SK-N-SH (cell line): ENCODE data around the gene STK17B. TPM values are rescaled to one million over a fixed set of nuclear protein-coding genes. Genes with fewer than 3 reads are reported as not detected.
A peak's percentile ranks its signal among the peaks of the same experiment; 100 is the strongest.

Experiments
- CTCF ChIA-PET: fragments of 300-600, 350-600 bp; formaldehyde crosslinking; extraction: SDS; loops from one replicate; lab custom pipeline; 2021; lab: Yijun Ruan, JAX
- POLR2A ChIA-PET: fragments of 350-600 bp; sonication (Branson Sonifier 250); formaldehyde crosslinking; extraction: SDS; loops from one replicate; lab custom pipeline; 2020; ENCODE audit warnings: antibody characterized with exemption, inconsistent platforms; lab: Yijun Ruan, JAX
- DNase-seq: peaks from one replicate; pipeline ENCODE4 v3.0.0; 2012
- H2AFZ ChIP-seq: fragments of 200-600 bp; sonication (generic); 2 replicates; pipeline ENCODE4 v1.8.1; 2016; ENCODE audit warnings: antibody characterized with exemption, mild to moderate bottlenecking, low read depth
- H3F3A ChIP-seq: fragments of 200-600 bp; sonication (generic); replicated peaks from 2 replicates; pipeline ENCODE3; 2016; ENCODE audit warnings: antibody characterized with exemption, mild to moderate bottlenecking; ENCODE audit not compliant: insufficient read depth
- H3K27ac ChIP-seq, 2 experiments: fragments of 200-500 bp in 1 of 2; fragments of 200-600 bp in 1 of 2; sonication (Bioruptor generic) in 1 of 2; sonication (generic), shearing (Covaris generic) in 1 of 2; 2 replicates each; pipeline versions ENCODE4 v1.5.1 to v1.6.1; 2014 to 2016; ENCODE audit warnings: low read depth in 2 of 2, inconsistent platforms in 1 of 2, low read length in 1 of 2, mild to moderate bottlenecking in 1 of 2, mixed read lengths in 1 of 2
- H3K27me3 ChIP-seq: fragments of 200-600 bp; sonication (generic), shearing (Covaris generic); 2 replicates; pipeline ENCODE4 v1.6.1; 2016; ENCODE audit warnings: mixed run types; ENCODE audit not compliant: insufficient read depth
- H3K36me3 ChIP-seq, 2 experiments: fragments of 200-500 bp in 1 of 2; fragments of 200-600 bp in 1 of 2; sonication (Bioruptor generic) in 1 of 2; sonication (generic) in 1 of 2; replicated peaks in 1 of 2; 2 replicates each; pipeline versions ENCODE3 to v1.5.1; 2014 to 2016; ENCODE audit warnings: low read length in 1 of 2, mild to moderate bottlenecking in 1 of 2; ENCODE audit not compliant: insufficient read depth in 2 of 2, control insufficient read depth in 1 of 2
- H3K4me1 ChIP-seq, 2 experiments: fragments of 200-500 bp in 1 of 2; fragments of 200-600 bp in 1 of 2; sonication (Bioruptor generic) in 1 of 2; sonication (generic), shearing (Covaris generic) in 1 of 2; 2 replicates each; pipeline versions ENCODE4 v1.5.1 to v1.6.1; 2014 to 2016; ENCODE audit warnings: low read depth in 1 of 2, low read length in 1 of 2, mixed run types in 1 of 2; ENCODE audit not compliant: insufficient read depth in 2 of 2, control insufficient read depth in 1 of 2
- H3K4me2 ChIP-seq: fragments of 200-600 bp; sonication (generic), shearing (Covaris generic); 2 replicates; pipeline ENCODE4 v1.6.1; 2017; ENCODE audit warnings: mixed run types
- H3K4me3 ChIP-seq, 2 experiments: fragments of 200-500 bp in 1 of 2; fragments of 200-600 bp in 1 of 2; sonication (Bioruptor generic) in 1 of 2; sonication (generic), shearing (Covaris generic) in 1 of 2; 2 replicates each; pipeline versions ENCODE4 v1.5.1 to v1.8.1; 2014 to 2016; ENCODE audit warnings: low read depth in 2 of 2, inconsistent platforms in 1 of 2, low read length in 1 of 2, mild to moderate bottlenecking in 1 of 2, mixed read lengths in 1 of 2, moderate library complexity in 1 of 2
- H3K79me2 ChIP-seq: fragments of 200-600 bp; sonication (generic); 2 replicates; pipeline ENCODE4 v1.8.1; 2017; ENCODE audit warnings: mild to moderate bottlenecking; ENCODE audit not compliant: insufficient read depth
- H3K9ac ChIP-seq: fragments of 200-600 bp; sonication (generic); 2 replicates; pipeline ENCODE4 v1.6.1; 2017; ENCODE audit warnings: mixed run types
- H3K9me2 ChIP-seq: fragments of 200-600 bp; sonication (generic); 2 replicates; pipeline ENCODE4 v1.6.1; 2017; ENCODE audit warnings: mixed run types
- H3K9me3 ChIP-seq: fragments of 200-600 bp; sonication (generic); 2 replicates; pipeline ENCODE4 v1.6.1; 2017; ENCODE audit warnings: mixed run types, mild to moderate bottlenecking, moderate library complexity
- H4K20me1 ChIP-seq: fragments of 200-600 bp; sonication (generic); 2 replicates; pipeline ENCODE4 v1.6.1; 2017; ENCODE audit warnings: mild to moderate bottlenecking, mixed run types; ENCODE audit not compliant: insufficient read depth
- ELF1 ChIP-seq: IDR thresholded peaks from 2 replicates; pipeline ENCODE4 v1.4.0; 2012
- EP300 ChIP-seq, 2 experiments: IDR thresholded peaks; 2 replicates each; pipeline versions ENCODE4 v1.4.0 to v1.6.1; 2012; ENCODE audit warnings: borderline replicate concordance in 1 of 2, low read depth in 1 of 2, low read length in 1 of 2
- FOSL2 ChIP-seq: IDR thresholded peaks from 2 replicates; pipeline ENCODE4 v1.4.0; 2012; ENCODE audit warnings: low read depth, mild to moderate bottlenecking, moderate library complexity, borderline replicate concordance
- GABPA ChIP-seq: IDR thresholded peaks from 2 replicates; pipeline ENCODE4 v1.4.0; 2012; ENCODE audit warnings: low read depth, mild to moderate bottlenecking
- GATA2 ChIP-seq: sonication (generic); formaldehyde crosslinking; IDR thresholded peaks from 2 replicates; pipeline ENCODE4 v1.5.0; 2020; ENCODE audit warnings: mild to moderate bottlenecking, missing genetic modification reagents
- NFIC ChIP-seq: IDR thresholded peaks from 2 replicates; pipeline ENCODE4 v1.4.0; 2012; ENCODE audit warnings: borderline replicate concordance
- NRF1 ChIP-seq: IDR thresholded peaks from 2 replicates; pipeline ENCODE4 v1.6.1; 2012; ENCODE audit warnings: low read depth, mild to moderate bottlenecking, low read length
- POLR2AphosphoS5 ChIP-seq: IDR thresholded peaks from 2 replicates; pipeline ENCODE4 v1.6.1; 2012; ENCODE audit warnings: low read depth, low read length
- RAD21 ChIP-seq: IDR thresholded peaks from 2 replicates; pipeline ENCODE4 v1.6.1; 2012; ENCODE audit warnings: mild to moderate bottlenecking, low read length
- RCOR1 ChIP-seq: fragments of 150-350 bp; IDR thresholded peaks from 2 replicates; pipeline ENCODE4 v1.6.1; 2017; ENCODE audit warnings: antibody characterized with exemption, low read length
- RFX5 ChIP-seq: IDR thresholded peaks from 2 replicates; pipeline ENCODE4 v1.6.1; 2012; ENCODE audit warnings: mild to moderate bottlenecking, improper control_type of control experiment, low read length
- SIN3A ChIP-seq: IDR thresholded peaks from 2 replicates; pipeline ENCODE4 v1.6.1; 2012; ENCODE audit warnings: low read depth, mild to moderate bottlenecking, low read length, moderate library complexity, borderline replicate concordance
- TAF1 ChIP-seq: IDR thresholded peaks from 2 replicates; pipeline ENCODE4 v1.6.1; 2012; ENCODE audit warnings: low read depth, mild to moderate bottlenecking, low read length, moderate library complexity, borderline replicate concordance
- TCF12 ChIP-seq: IDR thresholded peaks from 2 replicates; pipeline ENCODE4 v1.4.0; 2012
- TEAD4 ChIP-seq: IDR thresholded peaks from 2 replicates; pipeline ENCODE4 v1.4.0; 2012; ENCODE audit warnings: mild to moderate bottlenecking, borderline replicate concordance; ENCODE audit not compliant: insufficient read depth
- WGBS: methylation state at CpG from one replicate; pipeline ENCODE4 v1.1.6; 2017; ENCODE audit warnings: low lambda C conversion rate; 5-methylcytosine and 5-hydroxymethylcytosine counted together
- polyA plus RNA-seq, 3 experiments: library from polyadenylated mRNA; depleted of rRNA; stranded (reverse); fragments of >200 nt; gene quantifications; 2 replicates each; pipeline ENCODE4 v1.2.3, GENCODE V29; 2012
- TF ChIP-seq, protein P1 (sequence below): IDR thresholded peaks from 2 replicates; pipeline ENCODE4 v1.4.0; 2012; ENCODE audit warnings: low read depth, borderline replicate concordance
- TF ChIP-seq, protein P2 (sequence below): fragments of 150-350 bp; IDR thresholded peaks from 2 replicates; pipeline ENCODE4 v1.6.1; 2016; ENCODE audit warnings: mild to moderate bottlenecking, low read depth, low read length
- TF ChIP-seq, protein P3 (sequence below): IDR thresholded peaks from 2 replicates; pipeline ENCODE4; 2012
- TF ChIP-seq, protein P4 (sequence below): fragments of 200-600 bp; sonication (generic); IDR thresholded peaks from 2 replicates; pipeline ENCODE4 v1.6.1; 2017; ENCODE audit warnings: antibody characterized with exemption, mild to moderate bottlenecking, moderate library complexity
- TF ChIP-seq, protein P5 (sequence below): IDR thresholded peaks from 2 replicates; pipeline ENCODE4 v1.4.0; 2012; ENCODE audit warnings: low read depth, borderline replicate concordance
- TF ChIP-seq, protein P6 (sequence below): fragments of 150-350 bp; IDR thresholded peaks from 2 replicates; pipeline ENCODE4 v1.6.1; 2017; ENCODE audit warnings: antibody characterized with exemption, low read length, low read depth, borderline replicate concordance

STK17B gene
- polyA plus RNA-seq, 1 of the 3 experiments (the other 2 are of a cell fraction) = 5.1 TPM

DNA sequence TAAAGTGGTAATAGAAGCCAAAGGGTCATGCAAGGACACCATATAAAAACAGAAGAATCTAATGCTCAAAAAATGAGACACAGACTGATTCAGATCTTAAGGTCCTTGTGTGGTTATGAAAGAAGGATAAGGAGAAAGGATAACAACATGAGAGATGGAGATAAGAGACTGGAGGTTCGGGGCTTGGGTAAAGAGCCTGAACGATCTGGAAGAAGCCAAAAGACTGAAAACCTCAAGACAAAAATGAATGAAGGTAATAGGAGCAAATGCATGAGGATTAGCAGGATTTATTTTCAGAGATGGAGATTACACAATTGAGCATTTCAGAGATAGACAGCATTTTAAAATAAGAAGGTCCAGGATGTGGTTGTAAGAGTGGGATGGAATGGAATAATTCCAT, 26.1 kb downstream of the STK17B start (continued):
- TF ChIP-seq GATA2 (CRISPR knock-in tag) (no peak), TEAD4 (no peak)
- TF ChIP-seq, protein P1, sequence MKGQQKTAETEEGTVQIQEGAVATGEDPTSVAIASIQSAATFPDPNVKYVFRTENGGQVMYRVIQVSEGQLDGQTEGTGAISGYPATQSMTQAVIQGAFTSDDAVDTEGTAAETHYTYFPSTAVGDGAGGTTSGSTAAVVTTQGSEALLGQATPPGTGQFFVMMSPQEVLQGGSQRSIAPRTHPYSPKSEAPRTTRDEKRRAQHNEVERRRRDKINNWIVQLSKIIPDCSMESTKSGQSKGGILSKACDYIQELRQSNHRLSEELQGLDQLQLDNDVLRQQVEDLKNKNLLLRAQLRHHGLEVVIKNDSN = no peak
- TF ChIP-seq, all 33 proteins: peak for 0

DNA sequence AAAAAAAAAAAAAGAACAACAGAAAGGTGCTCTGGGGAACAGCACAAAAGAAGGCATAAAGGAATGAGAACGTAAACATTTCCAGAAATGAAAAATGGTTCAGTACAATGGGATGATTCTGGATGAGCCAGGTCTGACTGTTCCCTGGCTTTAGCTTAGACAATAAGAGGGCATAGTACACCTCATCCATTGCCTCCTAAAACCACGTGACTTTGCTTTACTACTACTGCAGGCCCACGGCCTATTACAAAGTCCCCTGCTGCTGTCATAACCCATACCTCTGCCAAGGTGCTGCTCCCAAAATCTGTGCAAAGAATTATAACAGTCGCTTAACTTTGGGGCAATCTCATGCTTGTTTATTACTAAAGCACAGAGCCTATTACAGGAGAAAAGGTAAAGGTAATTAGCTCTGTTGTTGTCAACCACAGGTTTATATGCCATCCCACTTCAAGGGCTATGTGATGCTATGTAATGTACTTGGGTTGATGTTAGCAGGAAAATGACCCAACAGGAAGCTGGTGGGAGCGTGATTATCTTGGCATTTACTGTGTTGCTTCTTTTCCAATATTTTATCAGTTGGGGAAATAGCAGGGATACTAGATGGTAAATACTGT, 26.8 kb downstream of the STK17B start:
- H3K27ac ChIP-seq = peak overlapping the region in 1 of 2 experiments; percentile 35; a peak in 2 of 4 replicates
- no peak overlapping the region for H3K4me3 ChIP-seq
- no peaks in the 10 kb centered on the region for H3K9me2 ChIP-seq
- peaks cover 55% of the 10 kb centered on the region for H3K79me2 ChIP-seq
- no peaks in the 10 kb centered on the region for H3K4me1 ChIP-seq
- no peak for TF ChIP-seq GABPA
- no peak for TF ChIP-seq NRF1
- no peak for TF ChIP-seq POLR2AphosphoS5
- no peak for TF ChIP-seq SIN3A
- no peak for TF ChIP-seq NFIC
- TF ChIP-seq RCOR1 = no peak
- no peak for TF ChIP-seq EP300 (IDR thresholded peaks at IDR 0.05; ENCODE audit: borderline replicate concordance in 1 of 2, low read depth in 1 of 2, low read length in 1 of 2)
- no peak for TF ChIP-seq RAD21
- no peak for TF ChIP-seq TAF1
- no peak for TF ChIP-seq TCF12
- TF ChIP-seq RFX5 = no peak
- TF ChIP-seq, protein P2, sequence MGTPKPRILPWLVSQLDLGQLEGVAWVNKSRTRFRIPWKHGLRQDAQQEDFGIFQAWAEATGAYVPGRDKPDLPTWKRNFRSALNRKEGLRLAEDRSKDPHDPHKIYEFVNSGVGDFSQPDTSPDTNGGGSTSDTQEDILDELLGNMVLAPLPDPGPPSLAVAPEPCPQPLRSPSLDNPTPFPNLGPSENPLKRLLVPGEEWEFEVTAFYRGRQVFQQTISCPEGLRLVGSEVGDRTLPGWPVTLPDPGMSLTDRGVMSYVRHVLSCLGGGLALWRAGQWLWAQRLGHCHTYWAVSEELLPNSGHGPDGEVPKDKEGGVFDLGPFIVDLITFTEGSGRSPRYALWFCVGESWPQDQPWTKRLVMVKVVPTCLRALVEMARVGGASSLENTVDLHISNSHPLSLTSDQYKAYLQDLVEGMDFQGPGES = no peak
- TF ChIP-seq, protein P3, sequence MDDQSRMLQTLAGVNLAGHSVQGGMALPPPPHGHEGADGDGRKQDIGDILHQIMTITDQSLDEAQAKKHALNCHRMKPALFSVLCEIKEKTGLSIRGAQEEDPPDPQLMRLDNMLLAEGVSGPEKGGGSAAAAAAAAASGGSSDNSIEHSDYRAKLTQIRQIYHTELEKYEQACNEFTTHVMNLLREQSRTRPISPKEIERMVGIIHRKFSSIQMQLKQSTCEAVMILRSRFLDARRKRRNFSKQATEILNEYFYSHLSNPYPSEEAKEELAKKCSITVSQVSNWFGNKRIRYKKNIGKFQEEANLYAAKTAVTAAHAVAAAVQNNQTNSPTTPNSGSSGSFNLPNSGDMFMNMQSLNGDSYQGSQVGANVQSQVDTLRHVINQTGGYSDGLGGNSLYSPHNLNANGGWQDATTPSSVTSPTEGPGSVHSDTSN = no peak
- TF ChIP-seq, protein P4, sequence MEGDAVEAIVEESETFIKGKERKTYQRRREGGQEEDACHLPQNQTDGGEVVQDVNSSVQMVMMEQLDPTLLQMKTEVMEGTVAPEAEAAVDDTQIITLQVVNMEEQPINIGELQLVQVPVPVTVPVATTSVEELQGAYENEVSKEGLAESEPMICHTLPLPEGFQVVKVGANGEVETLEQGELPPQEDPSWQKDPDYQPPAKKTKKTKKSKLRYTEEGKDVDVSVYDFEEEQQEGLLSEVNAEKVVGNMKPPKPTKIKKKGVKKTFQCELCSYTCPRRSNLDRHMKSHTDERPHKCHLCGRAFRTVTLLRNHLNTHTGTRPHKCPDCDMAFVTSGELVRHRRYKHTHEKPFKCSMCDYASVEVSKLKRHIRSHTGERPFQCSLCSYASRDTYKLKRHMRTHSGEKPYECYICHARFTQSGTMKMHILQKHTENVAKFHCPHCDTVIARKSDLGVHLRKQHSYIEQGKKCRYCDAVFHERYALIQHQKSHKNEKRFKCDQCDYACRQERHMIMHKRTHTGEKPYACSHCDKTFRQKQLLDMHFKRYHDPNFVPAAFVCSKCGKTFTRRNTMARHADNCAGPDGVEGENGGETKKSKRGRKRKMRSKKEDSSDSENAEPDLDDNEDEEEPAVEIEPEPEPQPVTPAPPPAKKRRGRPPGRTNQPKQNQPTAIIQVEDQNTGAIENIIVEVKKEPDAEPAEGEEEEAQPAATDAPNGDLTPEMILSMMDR = no peak
- TF ChIP-seq FOSL2 = no peak
- TF ChIP-seq, protein P5, sequence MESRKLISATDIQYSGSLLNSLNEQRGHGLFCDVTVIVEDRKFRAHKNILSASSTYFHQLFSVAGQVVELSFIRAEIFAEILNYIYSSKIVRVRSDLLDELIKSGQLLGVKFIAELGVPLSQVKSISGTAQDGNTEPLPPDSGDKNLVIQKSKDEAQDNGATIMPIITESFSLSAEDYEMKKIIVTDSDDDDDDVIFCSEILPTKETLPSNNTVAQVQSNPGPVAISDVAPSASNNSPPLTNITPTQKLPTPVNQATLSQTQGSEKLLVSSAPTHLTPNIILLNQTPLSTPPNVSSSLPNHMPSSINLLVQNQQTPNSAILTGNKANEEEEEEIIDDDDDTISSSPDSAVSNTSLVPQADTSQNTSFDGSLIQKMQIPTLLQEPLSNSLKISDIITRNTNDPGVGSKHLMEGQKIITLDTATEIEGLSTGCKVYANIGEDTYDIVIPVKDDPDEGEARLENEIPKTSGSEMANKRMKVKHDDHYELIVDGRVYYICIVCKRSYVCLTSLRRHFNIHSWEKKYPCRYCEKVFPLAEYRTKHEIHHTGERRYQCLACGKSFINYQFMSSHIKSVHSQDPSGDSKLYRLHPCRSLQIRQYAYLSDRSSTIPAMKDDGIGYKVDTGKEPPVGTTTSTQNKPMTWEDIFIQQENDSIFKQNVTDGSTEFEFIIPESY = no peak
- TF ChIP-seq ELF1 = no peak
- TF ChIP-seq, protein P6, sequence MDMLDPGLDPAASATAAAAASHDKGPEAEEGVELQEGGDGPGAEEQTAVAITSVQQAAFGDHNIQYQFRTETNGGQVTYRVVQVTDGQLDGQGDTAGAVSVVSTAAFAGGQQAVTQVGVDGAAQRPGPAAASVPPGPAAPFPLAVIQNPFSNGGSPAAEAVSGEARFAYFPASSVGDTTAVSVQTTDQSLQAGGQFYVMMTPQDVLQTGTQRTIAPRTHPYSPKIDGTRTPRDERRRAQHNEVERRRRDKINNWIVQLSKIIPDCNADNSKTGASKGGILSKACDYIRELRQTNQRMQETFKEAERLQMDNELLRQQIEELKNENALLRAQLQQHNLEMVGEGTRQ = no peak
- no peak overlapping the region for H2AFZ ChIP-seq
- peaks cover 37% of the 10 kb centered on the region for H3F3A ChIP-seq
- no peaks in the 10 kb centered on the region for H3K9me3 ChIP-seq
- H3K9ac ChIP-seq = no peak overlapping the region
- CTCF ChIA-PET = interaction anchor here (1.6 kb wide), 1 partner anchor 13 kb away, joined by 3 read pairs; no protein-coding TSS in a partner anchor
- no peaks in the 10 kb centered on the region for H4K20me1 ChIP-seq
- H3K36me3 ChIP-seq = peaks cover 42 to 88% of the 10 kb centered on the region in 2 experiments
- 96% methylated on average over 5 of the region's 5 CpGs for WGBS
- DNase-seq = no peak
- no peaks in the 10 kb centered on the region for H3K27me3 ChIP-seq
- POLR2A ChIA-PET = no interaction called here
- H3K4me2 ChIP-seq = no peak overlapping the region
